ENCODE measurements around the gene C7orf57. TPM values are rescaled to one million over a fixed set of nuclear protein-coding genes. Genes with fewer than 3 reads are reported as not detected.

C7orf57 gene
- total RNA-seq, 2 donors from 2014 or later = 0.34 TPM; not detected in 1

DNA sequence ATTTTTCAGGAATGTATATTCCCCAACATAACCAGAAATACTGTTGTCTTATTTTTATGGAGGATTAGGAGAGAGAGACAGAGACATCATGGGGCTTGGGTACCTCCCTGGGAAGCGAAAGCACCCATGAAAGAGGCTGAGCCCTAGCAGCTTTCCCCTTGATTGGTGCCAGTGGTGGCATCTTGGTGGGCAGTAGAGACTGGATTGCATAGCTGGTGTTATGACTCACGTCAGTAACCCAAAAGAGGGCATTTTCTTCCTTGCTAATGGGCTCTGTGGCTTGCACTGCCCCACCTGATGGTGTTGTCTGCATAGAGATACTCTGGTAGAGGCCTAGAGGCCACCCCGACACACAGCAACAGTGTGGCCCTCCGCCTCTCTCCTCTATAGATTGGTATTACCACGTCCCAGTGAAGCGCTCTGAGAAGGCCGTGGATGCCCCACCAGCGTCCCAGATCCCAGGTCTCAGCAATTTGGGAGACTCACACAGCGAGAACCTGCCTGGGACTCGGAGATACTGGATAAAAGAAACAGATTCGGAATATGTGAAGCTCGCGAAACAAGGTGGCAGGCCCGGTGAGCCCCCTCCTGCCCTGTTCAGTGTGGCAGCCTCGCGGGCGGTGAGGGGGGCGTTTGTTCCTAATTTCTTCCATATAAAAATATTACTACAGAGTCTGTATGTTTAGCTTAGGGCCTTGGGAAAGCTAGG is 5.8 kb downstream of the C7orf57 start:
- no peaks in the 10 kb centered on the region for H3K36me3 ChIP-seq
- H3K27ac ChIP-seq = no peak overlapping the region
- no peak overlapping the region for H3K4me3 ChIP-seq
- no peak for TF ChIP-seq POLR2AphosphoS5 (IDR thresholded peaks at IDR 0.05)
- TF ChIP-seq POLR2A (IDR thresholded peaks at IDR 0.05) = no peak
- TF ChIP-seq, protein P1, sequence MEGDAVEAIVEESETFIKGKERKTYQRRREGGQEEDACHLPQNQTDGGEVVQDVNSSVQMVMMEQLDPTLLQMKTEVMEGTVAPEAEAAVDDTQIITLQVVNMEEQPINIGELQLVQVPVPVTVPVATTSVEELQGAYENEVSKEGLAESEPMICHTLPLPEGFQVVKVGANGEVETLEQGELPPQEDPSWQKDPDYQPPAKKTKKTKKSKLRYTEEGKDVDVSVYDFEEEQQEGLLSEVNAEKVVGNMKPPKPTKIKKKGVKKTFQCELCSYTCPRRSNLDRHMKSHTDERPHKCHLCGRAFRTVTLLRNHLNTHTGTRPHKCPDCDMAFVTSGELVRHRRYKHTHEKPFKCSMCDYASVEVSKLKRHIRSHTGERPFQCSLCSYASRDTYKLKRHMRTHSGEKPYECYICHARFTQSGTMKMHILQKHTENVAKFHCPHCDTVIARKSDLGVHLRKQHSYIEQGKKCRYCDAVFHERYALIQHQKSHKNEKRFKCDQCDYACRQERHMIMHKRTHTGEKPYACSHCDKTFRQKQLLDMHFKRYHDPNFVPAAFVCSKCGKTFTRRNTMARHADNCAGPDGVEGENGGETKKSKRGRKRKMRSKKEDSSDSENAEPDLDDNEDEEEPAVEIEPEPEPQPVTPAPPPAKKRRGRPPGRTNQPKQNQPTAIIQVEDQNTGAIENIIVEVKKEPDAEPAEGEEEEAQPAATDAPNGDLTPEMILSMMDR (IDR thresholded peaks at IDR 0.05) = no peak
- H3K27me3 ChIP-seq (replicated peaks; ENCODE audit: insufficient read depth) = peaks cover 2% of the 10 kb centered on the region
- 87% methylated on average over 18 of the region's 18 CpGs for WGBS
- intact Hi-C loops (cut with DNase I) = no loop called here
- H3K4me1 ChIP-seq (replicated peaks) = peaks cover under 1% of the 10 kb centered on the region
- H3K9me3 ChIP-seq = no peaks in the 10 kb centered on the region
- DNase-seq (ENCODE audit: low spot score) = no peak

DNA sequence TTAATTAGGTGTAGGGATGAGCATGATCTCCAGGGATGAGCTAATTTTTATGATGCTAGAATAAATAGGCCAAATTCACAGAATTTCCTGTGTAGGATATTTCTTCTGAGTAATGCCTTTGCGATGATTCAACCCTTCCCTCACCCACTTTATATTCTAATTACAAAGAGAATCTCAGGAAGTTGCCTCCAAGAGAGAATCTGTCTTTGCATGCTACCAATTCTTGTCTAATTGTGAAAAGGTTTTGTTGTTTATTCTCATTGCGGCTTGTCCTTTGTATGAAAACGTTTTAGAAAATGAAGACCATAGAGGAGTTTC is 6.3 kb downstream of the C7orf57 start:
- TF ChIP-seq POLR2AphosphoS5 (IDR thresholded peaks at IDR 0.05) (no peak), POLR2A (IDR thresholded peaks at IDR 0.05) (no peak)
- TF ChIP-seq, protein P1 (IDR thresholded peaks at IDR 0.05) = no peak
- WGBS = 56% methylated on average over 3 of the region's 3 CpGs
- H3K4me3 ChIP-seq = no peak overlapping the region

DNA sequence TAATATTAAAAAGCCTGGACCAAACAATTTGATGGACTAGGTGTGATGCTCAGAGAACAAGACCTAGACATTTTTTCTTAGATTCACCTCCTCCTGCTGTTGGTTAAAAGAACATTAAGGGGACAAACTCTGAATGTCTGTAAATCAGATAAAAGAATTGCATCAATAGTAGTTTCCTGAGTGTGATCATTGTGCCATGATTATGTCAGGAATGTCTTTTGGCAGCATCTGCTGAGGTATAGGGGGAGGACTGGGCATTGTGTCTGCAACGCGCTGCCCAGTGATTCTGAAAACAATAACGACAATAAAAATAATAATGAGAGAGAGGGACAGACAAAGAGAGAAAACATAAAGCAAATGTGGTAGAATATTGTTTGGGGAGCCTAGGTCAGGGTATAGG is 6.9 kb downstream of the C7orf57 start:
- 37% methylated on average over 3 of the region's 3 CpGs for WGBS
- DNase-seq (ENCODE audit: low spot score) = no peak
- H3K27ac ChIP-seq = no peak overlapping the region
- no peak overlapping the region for H3K4me3 ChIP-seq
- H3K9me3 ChIP-seq = no peaks in the 10 kb centered on the region
- H3K27me3 ChIP-seq (replicated peaks; ENCODE audit: insufficient read depth) = no peaks in the 10 kb centered on the region
- H3K4me1 ChIP-seq (replicated peaks) = no peaks in the 10 kb centered on the region
- H3K36me3 ChIP-seq = no peaks in the 10 kb centered on the region
- intact Hi-C loops (cut with DNase I) = no loop called here
- TF ChIP-seq POLR2AphosphoS5 (IDR thresholded peaks at IDR 0.05) (no peak), POLR2A (IDR thresholded peaks at IDR 0.05) (no peak)
- TF ChIP-seq, protein P1 (IDR thresholded peaks at IDR 0.05) = no peak

More for the DNA sequence above, 6.3 kb downstream of the C7orf57 start:
- Histone ChIP-seq H3K9me3 (no peaks in the 10 kb centered on the region), H3K27ac (no peak overlapping the region), H3K27me3 (replicated peaks; ENCODE audit: insufficient read depth) (no peaks in the 10 kb centered on the region), H3K36me3 (no peaks in the 10 kb centered on the region), H3K4me1 (replicated peaks) (no peaks in the 10 kb centered on the region)
- intact Hi-C loops (cut with DNase I) = no loop called here
- no peak for DNase-seq (ENCODE audit: low spot score)

DNA sequence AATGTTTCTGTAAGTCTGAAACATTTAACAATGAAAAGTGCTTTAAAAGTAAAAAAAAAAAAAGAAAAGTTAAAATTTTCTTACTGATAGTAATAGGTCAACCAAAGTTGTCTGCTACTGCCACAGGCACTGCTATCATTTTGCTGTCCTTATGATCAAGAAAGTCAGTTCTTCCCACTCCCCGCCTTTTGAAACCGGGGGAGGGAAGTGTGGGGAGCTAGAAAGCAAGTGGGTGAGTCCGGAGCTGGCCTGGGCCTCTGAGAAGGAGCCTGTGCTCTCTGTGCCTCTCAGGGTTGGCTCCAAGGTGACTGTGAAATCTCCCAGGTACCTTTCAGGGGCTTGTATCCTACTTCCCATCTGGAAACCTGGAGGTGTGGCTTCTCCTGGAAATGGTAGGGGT is 7.3 kb downstream of the C7orf57 start:
- Histone ChIP-seq H3K27me3 (replicated peaks; ENCODE audit: insufficient read depth) (no peaks in the 10 kb centered on the region), H3K4me1 (replicated peaks) (no peaks in the 10 kb centered on the region), H3K36me3 (no peaks in the 10 kb centered on the region), H3K27ac (no peak overlapping the region), H3K4me3 (no peak overlapping the region), H3K9me3 (no peaks in the 10 kb centered on the region)
- intact Hi-C loops (cut with DNase I) = no loop called here
- DNase-seq (ENCODE audit: low spot score) = no peak
- 47% methylated on average over 3 of the region's 3 CpGs for WGBS
- TF ChIP-seq, protein P1 (IDR thresholded peaks at IDR 0.05) = no peak
- TF ChIP-seq POLR2A (IDR thresholded peaks at IDR 0.05) (no peak), POLR2AphosphoS5 (IDR thresholded peaks at IDR 0.05) (no peak)

DNA sequence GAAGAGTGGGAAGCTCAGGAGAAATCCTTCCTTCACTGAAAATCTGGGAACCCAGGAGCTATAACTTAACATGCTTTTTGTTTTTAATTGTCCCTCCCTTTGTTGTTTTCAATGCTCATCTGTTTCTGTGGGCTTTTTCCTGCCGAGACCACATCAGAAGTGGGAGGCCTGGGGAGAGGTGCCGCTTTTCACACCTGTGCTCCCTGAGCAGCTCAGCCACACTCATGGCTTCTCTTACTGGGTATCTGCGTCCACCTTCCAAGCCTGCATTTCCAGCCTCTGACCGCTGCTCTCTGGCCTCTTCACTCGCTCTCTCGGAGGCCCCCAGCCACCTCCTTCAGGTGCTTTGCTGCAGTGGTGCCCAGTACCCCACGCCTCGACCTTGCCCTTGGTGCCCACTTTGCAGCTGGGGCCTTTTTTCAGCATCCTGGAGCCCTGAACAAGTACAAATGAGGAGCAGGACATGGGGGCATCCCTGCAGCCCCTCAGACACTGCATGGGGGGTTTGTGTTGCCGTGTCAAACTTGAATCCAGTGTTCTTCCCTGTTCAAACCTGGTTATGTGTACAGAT is 9.9 kb downstream of the C7orf57 start:
- Histone ChIP-seq H3K27me3 (replicated peaks; ENCODE audit: insufficient read depth) (no peaks in the 10 kb centered on the region), H3K27ac (no peak overlapping the region), H3K9me3 (no peaks in the 10 kb centered on the region), H3K36me3 (no peaks in the 10 kb centered on the region), H3K4me1 (replicated peaks) (no peaks in the 10 kb centered on the region), H3K4me3 (no peak overlapping the region)
- intact Hi-C loops (cut with DNase I) = no loop called here
- 70% methylated on average over 9 of the region's 9 CpGs for WGBS
- no peak for DNase-seq (ENCODE audit: low spot score)
- TF ChIP-seq POLR2AphosphoS5 (IDR thresholded peaks at IDR 0.05) (no peak), POLR2A (IDR thresholded peaks at IDR 0.05) (no peak)
- TF ChIP-seq, protein P1 (IDR thresholded peaks at IDR 0.05) = no peak
